22Rv1 (cell line): ENCODE measurements around the gene KRTAP9-1.

Source experiments
- H3K27ac ChIP-seq: fragments of 450-650 bp; 2 replicates; pipeline ENCODE4 v1.5.1; 2017
- CTCF ChIP-seq: fragments of 450-650 bp; IDR thresholded peaks from 2 replicates; pipeline ENCODE4 v1.5.1; 2017; ENCODE audit warnings: mild to moderate bottlenecking
- ZFX ChIP-seq: fragments of 450-650 bp; IDR thresholded peaks from 2 replicates; pipeline ENCODE4 v1.6.1; 2017; ENCODE audit warnings: antibody characterized with exemption, borderline replicate concordance

The KRTAP9-1 gene

GRCh38 chr17:41185001-41185400 is 4.7 kb upstream of the KRTAP9-1 start:
- H3K27ac ChIP-seq, result no peak overlapping the region
- TF ChIP-seq CTCF (no peak), ZFX (no peak)

GRCh38 chr17:41186872-41187271 is 2.8 kb upstream of the KRTAP9-1 start:
- TF ChIP-seq ZFX (no peak), CTCF (no peak)
- no peak overlapping the region for H3K27ac ChIP-seq

- TF ChIP-seq ZFX, result no peak
- no peak for TF ChIP-seq CTCF
- no peak overlapping the region for H3K27ac ChIP-seq
Measured at GRCh38 chr17:41190328-41190727, 641 bp downstream of the KRTAP9-1 start.

- no peak overlapping the region for H3K27ac ChIP-seq
- no peak for TF ChIP-seq CTCF
- no peak for TF ChIP-seq ZFX
Measured at GRCh38 chr17:41196068-41196467, 6.4 kb downstream of the KRTAP9-1 start.

GRCh38 chr17:41199421-41200078 is 9.9 kb downstream of the KRTAP9-1 start:
- no peak overlapping the region for H3K27ac ChIP-seq
- TF ChIP-seq CTCF (no peak), ZFX (no peak)

GRCh38 chr17:41211845-41212466 is 22.3 kb downstream of the KRTAP9-1 start:
- no peak overlapping the region for H3K27ac ChIP-seq

More at GRCh38 chr17:41211845-41212466, 22.3 kb downstream of the KRTAP9-1 start:
- TF ChIP-seq ZFX, result no peak
- no peak for TF ChIP-seq CTCF
